AG08396 (cell line): ENCODE measurements around the gene ABCA13.

Experiments
- DNase-seq: peaks from one replicate; pipeline ENCODE4 v3.0.0; 2012; ENCODE audit warnings: low spot score, mixed read lengths

Gene ABCA13

GRCh38 chr7:48242846-48243245 is 71.6 kb downstream of the ABCA13 start:
- DNase-seq = no peak

- DNase-seq = no peak
Measured at GRCh38 chr7:48244864-48245271, 73.6 kb downstream of the ABCA13 start.

DNA sequence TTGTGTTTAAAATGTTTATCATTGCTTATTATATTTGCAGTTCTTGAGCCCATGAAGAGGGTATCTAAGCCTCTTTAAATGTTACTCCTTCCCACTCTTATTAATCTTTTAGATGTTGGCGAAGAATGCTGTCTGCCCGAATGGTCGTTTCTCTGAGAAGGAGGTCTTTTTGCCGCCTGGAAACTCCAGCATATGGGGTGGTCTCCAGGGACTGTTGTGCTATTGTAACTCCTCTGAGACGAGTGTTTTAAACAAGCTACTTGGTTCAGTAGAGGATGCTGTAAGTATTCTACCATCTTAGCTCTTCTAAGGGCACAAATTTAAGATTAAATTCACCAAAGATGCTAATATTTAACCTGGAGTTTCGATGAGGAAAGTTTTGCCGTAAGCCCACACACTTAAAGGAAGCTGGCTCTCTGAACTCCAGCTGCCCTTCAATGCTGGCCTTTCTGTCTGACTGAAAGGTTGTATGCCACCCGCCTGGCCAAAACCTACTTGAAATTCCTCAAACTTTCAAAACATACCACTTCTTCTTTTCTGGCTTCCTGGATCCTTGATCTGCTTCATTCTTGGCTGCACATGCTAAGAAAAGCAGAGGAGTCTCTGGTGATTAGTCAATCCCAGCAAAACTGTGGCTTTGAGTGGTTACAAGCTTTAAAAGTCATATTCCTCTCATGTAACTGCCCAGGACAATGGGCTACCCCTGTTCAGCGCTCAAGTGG is 74.7 kb downstream of the ABCA13 start:
- DNase-seq = no peak

GRCh38 chr7:48249166-48249565 is 77.9 kb downstream of the ABCA13 start:
- DNase-seq = no peak

DNA sequence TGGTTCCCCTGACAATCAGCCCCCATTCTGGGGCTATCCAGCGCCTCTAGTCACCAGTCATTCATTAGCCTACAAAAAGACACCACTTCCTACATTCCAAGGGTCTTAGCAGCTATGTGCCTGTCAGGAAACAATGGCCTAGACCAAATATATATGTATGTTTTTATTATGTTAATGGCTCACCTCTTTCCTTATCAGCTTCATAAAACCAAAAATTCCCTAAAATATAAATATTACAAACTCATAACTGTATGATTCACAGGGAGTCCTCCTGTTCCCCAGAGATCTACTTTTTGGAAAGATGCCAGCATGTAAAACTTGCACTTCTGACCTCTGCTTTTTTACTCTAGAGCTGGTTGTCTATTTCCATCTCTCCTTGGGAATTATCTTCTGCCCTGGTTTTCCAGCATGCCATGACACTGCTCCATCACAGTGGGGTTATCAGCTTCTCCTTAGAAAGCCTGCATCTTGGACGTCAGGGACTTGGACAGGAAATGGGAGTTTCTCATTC is 79.2 kb downstream of the ABCA13 start:
- DNase-seq = no peak

DNA sequence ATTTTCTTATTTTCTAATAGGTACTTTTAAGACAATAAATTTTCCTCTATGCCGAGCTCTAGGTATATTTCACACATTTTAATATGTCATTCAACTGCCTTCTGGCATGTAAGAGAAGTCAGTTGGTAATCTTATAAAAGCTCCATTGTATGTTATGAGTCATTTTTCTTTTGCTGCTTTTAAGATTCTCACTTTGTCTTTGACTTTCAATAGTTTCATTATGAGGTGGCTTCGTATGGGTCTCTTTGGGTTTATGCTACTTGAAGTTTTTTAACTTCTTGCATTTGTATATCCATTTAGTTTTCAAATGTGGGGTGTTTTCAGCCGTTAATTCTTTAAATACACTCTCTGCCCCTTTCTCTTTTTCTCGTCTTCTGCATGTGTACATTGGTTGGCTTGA is 80.5 kb downstream of the ABCA13 start:
- DNase-seq = no peak

- DNase-seq = no peak
Measured at GRCh38 chr7:48252995-48253394, 81.7 kb downstream of the ABCA13 start.

DNA sequence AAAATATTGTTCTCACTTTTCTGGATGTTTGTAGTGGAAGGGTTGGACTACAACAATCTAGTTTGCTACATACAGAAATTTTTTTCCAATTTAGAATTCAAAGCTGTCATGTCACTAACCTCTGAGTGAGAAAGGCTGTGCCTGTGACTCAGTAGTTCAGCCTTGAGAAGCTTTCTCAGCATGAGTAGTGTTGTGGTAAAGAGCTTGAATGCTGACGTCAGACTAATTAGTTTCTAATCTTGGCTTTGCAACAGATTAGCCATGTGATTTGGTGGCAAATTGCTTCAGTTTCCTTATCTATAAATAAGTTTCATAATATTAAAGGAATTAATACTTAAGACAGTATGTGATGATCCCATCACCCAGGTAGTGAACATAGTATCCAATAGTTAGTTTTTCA is 83.8 kb downstream of the ABCA13 start:
- DNase-seq = peak; percentile 33

DNA sequence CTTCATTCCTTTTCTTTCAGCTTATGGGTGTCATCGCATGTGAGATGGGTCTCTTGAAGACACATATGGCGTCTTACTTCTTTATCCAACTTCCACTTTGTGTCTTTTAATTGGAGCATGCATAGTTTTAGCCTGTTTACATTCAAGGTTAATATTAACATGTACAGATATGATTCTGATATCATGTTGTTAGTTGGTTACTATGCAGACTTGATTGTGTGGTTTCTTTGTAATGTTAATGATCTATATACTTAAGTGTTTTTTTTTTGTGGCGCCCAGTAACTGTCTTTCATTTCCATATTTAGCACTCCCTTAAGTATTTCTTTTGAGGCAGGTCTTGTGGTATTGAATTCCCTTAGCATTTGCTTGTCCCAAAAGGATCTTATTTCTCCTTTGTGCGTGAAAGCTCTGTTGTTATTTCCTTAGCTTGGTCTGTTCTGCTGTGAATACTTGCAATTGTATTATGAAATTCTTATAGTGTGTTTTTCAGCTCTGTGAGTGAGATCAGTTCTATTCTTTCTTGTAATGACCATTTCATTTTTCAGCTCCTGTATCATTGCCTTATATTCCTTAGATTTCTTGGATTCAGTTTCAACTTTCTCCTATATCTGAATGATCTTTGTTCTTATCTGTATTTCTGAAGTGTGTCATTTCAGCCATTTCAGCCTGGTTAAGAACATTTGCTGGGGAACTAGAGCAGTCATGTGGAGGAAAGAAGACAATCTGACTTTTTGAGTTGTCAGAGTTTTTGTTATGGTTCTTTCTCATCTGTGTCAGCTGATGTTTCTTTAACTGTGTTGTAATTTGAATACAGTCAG is 88.4 kb downstream of the ABCA13 start:
- DNase-seq = no peak

- DNase-seq = no peak
Measured at GRCh38 chr7:48261696-48262095, 90.4 kb downstream of the ABCA13 start.

DNA sequence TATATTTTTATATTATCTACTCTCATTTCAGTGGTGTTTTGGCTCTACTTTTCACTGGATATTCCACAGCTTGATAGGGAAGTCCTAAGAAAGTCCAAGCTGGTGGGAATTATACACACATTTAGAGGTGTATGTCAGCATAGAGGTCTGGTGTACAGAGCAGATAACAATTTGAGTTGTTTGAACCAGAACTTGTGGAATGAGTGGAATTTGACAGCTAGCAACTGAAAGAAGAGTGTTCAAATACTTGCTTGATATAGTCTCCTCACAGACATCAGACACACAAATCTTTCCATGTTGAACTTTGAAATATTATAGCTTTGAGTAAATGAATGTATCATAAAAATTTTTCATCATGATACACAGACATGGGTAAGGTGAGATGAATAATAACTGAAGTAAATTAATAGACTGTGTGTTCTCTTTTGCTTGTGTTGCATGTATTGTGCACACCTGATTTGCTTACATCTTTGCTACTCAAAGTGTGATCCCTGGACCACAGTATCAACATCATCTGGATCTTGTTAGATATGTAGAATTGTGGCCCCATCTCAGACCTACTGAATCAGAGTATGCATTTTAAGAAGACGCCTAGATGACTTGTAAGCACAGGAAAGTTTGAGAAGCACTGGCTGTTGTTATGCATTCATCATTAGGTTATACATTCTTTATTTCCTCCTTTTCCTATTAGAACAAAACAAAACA is 91.5 kb downstream of the ABCA13 start:
- DNase-seq = no peak

- no peak for DNase-seq
Measured at GRCh38 chr7:48263311-48263650, 92.0 kb downstream of the ABCA13 start.

DNA sequence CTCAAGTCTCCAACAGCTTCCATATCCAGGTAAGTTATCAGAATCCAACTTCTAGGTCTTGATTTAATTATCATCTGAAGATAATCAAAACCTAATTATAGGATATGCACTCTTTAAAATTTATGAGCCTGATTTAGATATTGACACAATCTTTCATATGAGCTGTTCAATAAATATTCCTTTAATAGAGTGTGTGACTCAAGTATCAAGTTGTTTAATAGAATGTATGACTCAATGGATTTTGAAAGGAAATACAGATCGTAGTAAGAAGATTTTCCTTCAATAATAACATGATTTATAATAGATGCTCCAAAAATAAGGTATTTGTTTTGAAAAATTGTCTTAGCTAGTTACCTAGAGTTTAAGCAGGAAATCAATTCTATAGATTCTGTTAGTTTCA is 97.8 kb downstream of the ABCA13 start:
- no peak for DNase-seq

- no peak for DNase-seq
Measured at GRCh38 chr7:48274662-48275061, 103.4 kb downstream of the ABCA13 start.

DNA sequence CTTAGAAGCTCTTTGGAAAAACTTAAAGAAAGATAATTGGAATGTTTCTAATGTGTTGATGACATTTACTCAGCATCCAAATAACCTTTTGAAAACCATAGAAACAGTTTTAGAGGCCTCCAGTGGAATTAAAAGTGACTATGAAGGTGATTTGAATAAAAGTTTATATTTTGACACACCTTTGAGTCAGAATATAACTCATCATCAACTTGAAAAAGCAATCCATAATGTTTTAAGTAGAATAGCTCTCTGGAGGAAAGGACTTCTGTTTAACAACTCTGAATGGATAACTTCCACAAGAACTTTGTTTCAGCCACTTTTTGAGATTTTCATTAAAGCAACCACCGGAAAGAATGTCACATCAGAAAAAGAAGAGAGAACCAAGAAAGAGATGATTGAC is 108.2 kb downstream of the ABCA13 start:
- no peak for DNase-seq

- peak; percentile 69 for DNase-seq
Measured at GRCh38 chr7:48280100-48280499, 108.8 kb downstream of the ABCA13 start.

GRCh38 chr7:48285373-48285772 is 114.1 kb downstream of the ABCA13 start:
- DNase-seq = peak; percentile 51

- DNase-seq = no peak
Measured at GRCh38 chr7:48286836-48287235, 115.6 kb downstream of the ABCA13 start.

- no peak for DNase-seq
Measured at GRCh38 chr7:48289656-48290055, 118.4 kb downstream of the ABCA13 start.

GRCh38 chr7:48292949-48293348 is 121.7 kb downstream of the ABCA13 start:
- no peak for DNase-seq

- DNase-seq = no peak
Measured at GRCh38 chr7:48295296-48295971, 124.2 kb downstream of the ABCA13 start.

GRCh38 chr7:48296966-48297365 is 125.7 kb downstream of the ABCA13 start:
- no peak for DNase-seq
